ENCODE measurements around the gene WFIKKN2. TPM values are rescaled to one million over a fixed set of nuclear protein-coding genes. Genes with fewer than 3 reads are reported as not detected.

The WFIKKN2 gene
- total RNA-seq, 1 donor from 2014 or later = 3.7 TPM

DNA sequence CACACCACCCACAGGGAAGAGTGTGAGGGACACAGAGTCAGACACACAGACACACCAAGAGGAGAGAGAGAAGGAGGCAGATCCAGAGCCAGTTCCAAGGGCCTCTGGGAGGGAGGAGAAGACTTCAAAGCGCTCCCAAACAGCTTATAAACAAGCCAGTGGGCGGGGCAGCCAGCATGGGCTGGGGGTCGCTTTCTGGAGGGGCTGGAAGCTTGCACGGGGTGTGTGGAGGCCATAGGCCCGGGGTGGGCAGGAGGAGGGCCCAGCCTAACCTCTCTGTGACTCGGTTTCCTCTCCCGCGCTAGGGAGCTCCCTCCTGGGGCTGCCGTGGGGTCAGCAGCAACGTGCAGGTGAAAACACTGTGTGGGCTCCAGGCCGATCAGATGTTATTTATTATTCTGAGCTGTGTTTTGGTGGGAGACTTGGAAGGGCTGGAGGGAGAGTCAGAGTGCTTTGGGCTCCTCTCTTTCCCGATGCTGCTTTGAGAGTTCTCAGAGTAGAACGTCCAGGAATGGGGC, 2.5 kb upstream of the WFIKKN2 start:
- DNase-seq (ENCODE audit: low spot score in 2 of 2) (no peak), FAIRE-seq (no peak)

GRCh38 chr17:50833510-50834428, 1.6 kb upstream of the WFIKKN2 start:
- FAIRE-seq (no peak), DNase-seq (ENCODE audit: low spot score in 2 of 2) (no peak)

GRCh38 chr17:50834429-50835300, 721 bp upstream of the WFIKKN2 start:
- no peak for DNase-seq (ENCODE audit: low spot score in 2 of 2)
- FAIRE-seq = no peak

DNA sequence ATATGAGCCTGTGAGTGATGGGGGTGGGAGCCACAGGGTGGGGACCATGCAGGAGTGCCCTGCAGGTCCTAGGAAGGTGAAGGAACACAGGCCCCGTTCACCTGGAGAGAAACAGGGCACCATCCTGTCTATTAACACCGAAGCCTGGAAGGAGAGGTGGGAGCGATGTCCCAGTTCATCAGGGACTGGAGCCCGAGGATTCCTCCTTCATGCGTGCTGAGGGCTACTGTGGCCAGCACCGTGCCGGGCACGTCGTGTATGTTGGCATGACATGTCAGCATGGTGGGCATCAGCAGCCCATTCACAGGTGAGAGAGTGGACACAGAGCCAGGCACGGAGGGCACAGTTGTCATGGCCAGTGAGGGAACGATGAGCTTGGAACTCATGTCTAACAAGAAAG, 1.4 kb downstream of the WFIKKN2 start:
- FAIRE-seq (no peak), DNase-seq (ENCODE audit: low spot score in 2 of 2) (no peak)

- no peak for FAIRE-seq
- DNase-seq (ENCODE audit: low spot score in 2 of 2) = no peak
Measured at GRCh38 chr17:50837286-50837979, 2.0 kb downstream of the WFIKKN2 start.

DNA sequence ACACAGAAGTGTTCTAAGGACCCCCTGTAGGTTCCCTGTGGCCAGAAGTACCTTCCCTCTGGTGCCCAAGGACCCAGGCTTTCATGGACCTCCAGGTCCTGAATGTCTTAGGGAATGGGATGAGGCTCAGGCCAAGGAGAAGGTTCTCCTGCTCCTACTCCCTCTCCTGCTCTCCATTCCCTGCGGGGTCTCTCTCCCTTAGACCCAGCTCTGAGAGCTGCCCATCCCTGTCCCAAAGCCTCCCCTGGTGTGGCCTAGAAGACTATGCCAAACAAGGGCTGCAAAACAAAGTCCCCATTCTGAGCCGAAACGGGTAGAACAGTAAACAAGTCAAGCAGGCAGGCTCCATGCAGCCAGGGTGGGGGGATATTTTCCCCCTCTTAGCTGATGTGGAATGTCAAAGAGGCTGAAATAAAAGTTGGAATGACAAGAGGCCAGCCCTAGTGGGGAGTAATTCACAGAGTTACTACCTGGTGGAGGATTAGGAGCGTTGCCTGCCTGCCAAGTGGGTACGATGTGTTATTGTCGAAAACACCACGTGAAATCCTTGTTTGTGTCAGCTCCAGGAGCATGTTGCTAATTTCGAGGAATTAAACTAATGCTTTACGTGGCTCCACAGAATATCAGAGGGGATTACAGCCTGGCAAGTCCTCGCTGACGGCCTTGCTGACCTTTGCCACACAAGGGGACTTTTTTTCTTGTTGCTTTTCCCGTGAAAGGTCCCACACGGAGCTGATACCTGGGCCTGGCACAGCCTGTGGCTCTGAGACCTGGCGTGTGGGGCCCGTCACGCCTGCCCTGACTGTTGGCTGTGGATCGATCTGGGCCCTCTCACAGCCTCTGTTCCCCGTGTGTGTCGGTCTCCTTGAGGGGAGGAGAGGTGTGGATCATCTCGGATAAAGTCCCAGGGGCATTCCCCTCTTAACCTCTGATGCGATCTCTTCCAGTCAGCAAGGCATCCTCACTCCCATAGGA, 2.9 kb downstream of the WFIKKN2 start:
- FAIRE-seq = no peak
- peak; percentile 25 to 66 for DNase-seq (ENCODE audit: low spot score in 2 of 2)

GRCh38 chr17:50839591-50840310, 4.4 kb downstream of the WFIKKN2 start:
- no peak for FAIRE-seq
- DNase-seq (ENCODE audit: low spot score in 2 of 2) = no peak

GRCh38 chr17:50840311-50840851, 5.0 kb downstream of the WFIKKN2 start:
- DNase-seq (ENCODE audit: low spot score in 2 of 2) (no peak), FAIRE-seq (no peak)

DNA sequence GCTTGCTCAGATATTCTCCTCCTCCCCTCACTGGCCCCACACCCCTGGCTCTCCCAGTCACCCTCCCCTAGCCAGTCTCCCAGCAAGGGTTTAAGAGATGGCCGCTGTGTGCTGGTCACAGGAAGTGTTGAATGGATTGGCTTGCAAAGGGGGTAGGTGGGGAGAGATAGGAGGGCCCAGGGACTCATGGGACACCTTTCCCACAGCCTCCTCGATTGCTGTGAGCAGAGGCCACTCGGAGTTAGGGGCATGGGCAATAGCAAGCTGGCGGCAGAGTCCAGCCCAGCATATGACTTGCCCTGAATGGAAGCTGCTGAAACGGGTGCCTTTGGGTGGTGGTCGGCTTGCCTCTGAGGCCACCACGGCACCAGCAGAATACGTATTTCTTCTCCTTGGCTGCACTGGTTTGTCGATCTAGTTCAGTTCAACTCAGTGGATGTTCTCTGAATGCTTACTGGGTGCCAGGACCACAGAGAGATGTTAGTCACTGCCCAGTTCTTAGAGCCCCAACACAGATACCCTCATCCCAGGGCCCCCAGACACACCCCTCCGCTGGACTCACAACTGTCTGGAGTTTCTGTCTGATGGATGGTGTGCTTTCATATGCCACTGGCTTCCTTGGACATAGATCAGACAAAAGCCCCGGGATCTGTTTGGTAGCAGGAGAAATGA, 6.0 kb downstream of the WFIKKN2 start:
- FAIRE-seq (no peak), DNase-seq (ENCODE audit: low spot score in 2 of 2) (no peak)

DNA sequence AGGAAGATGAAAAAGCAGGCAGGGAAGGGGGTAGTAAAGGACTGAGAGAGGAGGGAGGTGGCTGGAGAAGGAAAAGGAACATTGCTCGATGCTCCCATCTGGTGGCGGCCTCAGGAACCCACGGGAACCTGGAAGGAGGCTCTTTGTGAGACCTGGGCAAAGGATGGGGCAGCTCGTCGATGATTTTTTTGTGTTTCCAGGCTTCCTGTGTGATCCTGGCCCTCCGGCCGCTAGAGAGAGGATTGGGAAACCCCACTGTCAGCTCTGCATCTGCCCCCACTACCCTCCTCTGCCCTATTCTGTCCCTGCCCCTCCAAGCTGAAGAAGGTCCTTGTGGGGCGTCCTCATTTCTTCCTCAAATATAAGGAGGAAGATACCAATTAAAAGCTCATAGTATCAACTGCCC, 6.6 kb downstream of the WFIKKN2 start:
- FAIRE-seq = no peak
- DNase-seq (ENCODE audit: low spot score in 2 of 2) = peak; percentile 78 to 89

DNA sequence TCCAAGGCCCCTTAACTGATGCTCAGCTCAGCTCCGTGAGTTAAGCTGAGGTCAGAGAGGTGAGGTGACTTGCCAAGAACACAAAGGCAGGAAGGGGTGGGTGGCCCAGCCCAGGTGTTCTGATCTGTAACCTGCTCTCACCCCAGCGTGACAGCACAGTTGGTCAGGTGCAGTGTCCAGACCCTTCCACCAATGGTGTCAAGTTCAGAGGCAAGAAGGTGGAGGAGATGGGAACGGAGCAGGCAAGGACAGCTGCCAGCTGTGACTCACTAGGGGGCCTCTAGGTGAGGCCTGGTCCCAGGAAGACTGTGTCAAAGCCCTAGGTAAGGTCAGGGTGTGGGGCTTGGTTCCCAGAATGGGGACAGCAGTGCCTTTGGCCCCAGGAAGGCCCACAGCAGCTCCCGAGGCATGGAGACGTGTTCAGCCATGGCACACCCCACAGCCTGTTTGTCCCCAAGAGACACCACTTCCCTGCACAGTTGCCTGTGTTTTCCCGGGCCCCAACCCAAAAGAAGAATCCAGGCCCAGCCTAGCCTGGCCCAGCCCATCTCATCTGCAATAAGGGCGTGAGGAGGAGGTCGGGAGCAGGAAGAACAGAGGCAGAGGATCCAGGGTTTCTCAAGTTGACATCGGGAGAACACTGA, 7.2 kb downstream of the WFIKKN2 start:
- no peak for DNase-seq (ENCODE audit: low spot score in 2 of 2)

DNA sequence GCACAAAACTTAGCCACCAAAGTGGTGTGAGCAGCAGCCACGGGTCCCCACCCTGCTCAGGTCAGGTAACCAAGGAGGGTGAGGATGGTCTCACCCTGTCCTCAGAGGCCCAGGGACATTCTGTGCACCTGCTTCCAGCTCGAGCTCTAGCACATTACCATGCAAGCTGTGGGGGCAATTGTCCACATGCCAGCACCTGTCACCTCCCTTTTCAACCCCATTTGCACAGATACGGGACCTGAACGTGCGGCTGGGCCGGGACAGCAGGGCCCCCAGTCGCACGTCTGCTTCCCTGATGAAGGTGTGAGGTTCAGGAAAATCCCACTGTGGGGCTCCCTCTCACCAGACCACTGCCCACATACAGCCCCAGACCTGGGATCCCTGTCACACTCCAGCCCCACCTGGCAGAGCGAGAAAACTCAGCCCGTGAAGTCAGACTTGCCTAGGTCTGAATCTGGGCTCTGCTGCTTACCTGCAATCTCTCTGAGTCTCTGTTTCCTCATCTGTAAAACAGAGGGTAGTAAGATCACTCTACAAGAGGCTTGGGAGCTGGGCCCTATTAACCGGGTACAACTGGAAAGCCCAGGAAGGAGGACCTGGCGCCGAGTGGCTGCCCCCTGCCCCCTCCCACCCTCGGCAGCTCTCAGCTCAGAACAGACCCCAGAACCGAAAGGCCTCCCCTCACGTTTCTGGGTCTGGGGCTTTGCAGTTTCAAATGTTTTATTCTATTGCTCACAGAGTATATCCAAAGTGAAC, 7.9 kb downstream of the WFIKKN2 start:
- FAIRE-seq (no peak), DNase-seq (ENCODE audit: low spot score in 2 of 2) (no peak)

More for the DNA sequence above, 7.2 kb downstream of the WFIKKN2 start:
- no peak for FAIRE-seq

- DNase-seq (ENCODE audit: low spot score in 2 of 2) = no peak
- no peak for FAIRE-seq
Measured at GRCh38 chr17:50844117-50844700, 8.8 kb downstream of the WFIKKN2 start.

DNA sequence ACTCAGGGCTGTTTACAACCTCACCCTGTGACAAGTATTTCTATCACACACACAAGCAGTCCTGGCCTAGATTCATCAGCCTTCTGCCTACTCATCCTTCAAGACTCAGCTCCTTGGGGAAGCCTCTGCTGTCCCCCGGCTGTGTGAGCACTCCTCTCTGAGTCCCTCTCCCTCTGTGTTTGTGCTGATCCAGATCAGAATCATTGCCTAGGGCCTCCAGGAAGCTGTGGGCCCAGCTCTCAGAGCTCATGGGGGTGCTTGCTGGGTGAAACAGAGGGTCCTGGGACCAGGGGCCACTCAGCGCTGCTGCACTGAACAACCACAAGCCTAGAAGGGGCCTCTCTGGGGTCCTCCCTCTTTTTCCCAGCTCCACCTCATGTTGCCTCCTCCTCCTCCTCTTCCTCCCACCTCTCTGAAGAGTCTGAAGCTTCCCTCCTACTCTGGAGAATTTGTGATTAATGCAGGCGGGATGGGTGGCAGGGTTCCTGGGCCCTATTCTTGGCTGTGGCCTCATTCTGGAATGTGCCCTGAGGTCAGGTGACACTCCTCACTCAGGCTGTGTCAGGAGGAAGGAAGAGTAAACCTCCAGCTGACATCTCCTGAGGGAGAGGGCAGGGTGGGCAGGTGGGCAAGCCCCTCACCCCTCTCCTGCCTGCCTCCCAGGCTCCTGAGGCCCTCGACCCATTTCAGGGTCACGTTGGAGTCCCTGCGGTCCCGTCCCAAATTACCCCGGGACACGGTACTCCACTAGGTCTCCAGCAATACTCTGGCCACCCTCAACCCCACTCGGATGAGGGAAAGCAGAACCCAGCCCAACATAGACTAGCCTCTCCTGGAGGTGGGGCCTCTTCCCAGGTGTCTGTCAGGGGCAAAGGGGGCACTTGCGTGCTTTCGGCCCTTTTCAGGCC, 10.1 kb downstream of the WFIKKN2 start:
- peak in 1 of 2 donors; percentile 16 for DNase-seq (ENCODE audit: low spot score in 2 of 2)

DNA sequence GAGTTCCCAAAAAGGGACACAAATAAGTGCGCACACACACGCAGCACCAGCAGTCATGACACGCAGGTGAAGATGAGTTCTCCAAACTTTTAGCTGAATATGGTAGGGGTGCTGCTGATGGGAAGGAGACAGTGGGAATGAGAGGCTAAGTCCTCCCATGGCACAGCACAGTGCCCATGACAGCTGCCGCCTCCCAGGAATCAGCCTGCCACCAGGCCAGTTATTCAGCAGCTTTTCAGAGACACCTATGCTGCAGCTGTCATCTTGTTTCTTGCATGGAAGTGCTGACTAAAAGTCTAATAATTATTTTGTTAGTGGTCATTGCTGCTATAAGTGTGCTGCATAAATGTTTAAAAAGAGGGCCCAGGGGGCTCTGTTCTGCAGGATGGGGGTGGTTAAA, 12.2 kb downstream of the WFIKKN2 start:
- DNase-seq (ENCODE audit: low spot score in 2 of 2) = no peak
- no peak for FAIRE-seq

More for the DNA sequence above, 10.1 kb downstream of the WFIKKN2 start:
- FAIRE-seq = no peak

Data from frontal cortex (tissue), 4 donors.